ENCODE results near the gene NEO1. TPM values are rescaled to one million over a fixed set of nuclear protein-coding genes. Genes with fewer than 3 reads are reported as not detected.
"Not testable (repeated sequence)": the region's sequence is repeated elsewhere in the genome, so short reads cannot be mapped to it uniquely, and the experiment has no call there.

NEO1 gene
- total and polyA plus RNA-seq, 9 of the 15 experiments (the other 6 are each of a cell fraction or from before 2014, with no cell fraction given) = 0.08 to 1.7 (median 0.48) TPM

DNA sequence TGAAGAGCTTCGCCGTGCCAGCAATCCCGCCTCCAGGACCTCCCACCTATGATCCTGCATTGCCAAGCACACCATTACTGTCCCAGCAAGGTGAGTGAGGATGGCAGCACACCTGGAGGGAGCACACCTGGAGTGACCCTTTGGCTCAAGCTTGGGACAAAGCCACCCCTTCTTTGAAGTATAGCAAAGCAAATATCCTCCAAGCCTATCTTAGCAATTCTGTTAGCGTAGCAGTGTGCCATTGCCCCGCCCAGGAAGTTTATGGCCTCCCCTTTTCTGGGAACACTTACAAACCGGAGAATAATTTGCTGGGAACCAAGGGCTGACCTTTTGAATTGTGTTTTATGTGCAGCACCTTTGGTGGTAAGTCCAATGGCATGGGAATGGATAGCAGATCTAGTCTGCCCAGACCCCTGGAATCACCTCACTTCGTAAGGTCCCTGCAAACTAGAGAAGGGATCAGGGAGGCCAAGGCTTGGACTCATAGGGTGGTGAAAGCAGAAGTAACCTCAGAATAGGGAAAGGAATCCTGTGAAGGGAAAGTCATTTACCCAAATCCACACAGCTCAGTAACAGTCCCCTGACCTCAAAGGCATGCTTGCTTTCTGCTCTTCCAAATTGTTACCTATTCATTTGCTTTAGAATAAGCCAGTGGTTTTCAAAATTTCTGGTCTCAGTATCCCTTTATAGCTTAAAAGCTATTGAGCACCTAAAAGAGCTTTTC is 246.4 kb downstream of the NEO1 start (continued):
- TF ChIP-seq HDAC8 (tag; IDR thresholded peaks at IDR 0.05) (no peak), MAFG (tag; conservative IDR thresholded peaks at IDR 0.05) (no peak), PML (IDR thresholded peaks at IDR 0.05; ENCODE audit: low read length) (no peak)
- TF ChIP-seq, protein P1, sequence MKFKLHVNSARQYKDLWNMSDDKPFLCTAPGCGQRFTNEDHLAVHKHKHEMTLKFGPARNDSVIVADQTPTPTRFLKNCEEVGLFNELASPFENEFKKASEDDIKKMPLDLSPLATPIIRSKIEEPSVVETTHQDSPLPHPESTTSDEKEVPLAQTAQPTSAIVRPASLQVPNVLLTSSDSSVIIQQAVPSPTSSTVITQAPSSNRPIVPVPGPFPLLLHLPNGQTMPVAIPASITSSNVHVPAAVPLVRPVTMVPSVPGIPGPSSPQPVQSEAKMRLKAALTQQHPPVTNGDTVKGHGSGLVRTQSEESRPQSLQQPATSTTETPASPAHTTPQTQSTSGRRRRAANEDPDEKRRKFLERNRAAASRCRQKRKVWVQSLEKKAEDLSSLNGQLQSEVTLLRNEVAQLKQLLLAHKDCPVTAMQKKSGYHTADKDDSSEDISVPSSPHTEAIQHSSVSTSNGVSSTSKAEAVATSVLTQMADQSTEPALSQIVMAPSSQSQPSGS (CRISPR knock-in tag; IDR thresholded peaks at IDR 0.05) = no peak
- TF ChIP-seq, protein P2, sequence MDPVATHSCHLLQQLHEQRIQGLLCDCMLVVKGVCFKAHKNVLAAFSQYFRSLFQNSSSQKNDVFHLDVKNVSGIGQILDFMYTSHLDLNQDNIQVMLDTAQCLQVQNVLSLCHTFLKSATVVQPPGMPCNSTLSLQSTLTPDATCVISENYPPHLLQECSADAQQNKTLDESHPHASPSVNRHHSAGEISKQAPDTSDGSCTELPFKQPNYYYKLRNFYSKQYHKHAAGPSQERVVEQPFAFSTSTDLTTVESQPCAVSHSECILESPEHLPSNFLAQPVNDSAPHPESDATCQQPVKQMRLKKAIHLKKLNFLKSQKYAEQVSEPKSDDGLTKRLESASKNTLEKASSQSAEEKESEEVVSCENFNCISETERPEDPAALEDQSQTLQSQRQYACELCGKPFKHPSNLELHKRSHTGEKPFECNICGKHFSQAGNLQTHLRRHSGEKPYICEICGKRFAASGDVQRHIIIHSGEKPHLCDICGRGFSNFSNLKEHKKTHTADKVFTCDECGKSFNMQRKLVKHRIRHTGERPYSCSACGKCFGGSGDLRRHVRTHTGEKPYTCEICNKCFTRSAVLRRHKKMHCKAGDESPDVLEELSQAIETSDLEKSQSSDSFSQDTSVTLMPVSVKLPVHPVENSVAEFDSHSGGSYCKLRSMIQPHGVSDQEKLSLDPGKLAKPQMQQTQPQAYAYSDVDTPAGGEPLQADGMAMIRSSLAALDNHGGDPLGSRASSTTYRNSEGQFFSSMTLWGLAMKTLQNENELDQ (CRISPR knock-in tag; IDR thresholded peaks at IDR 0.05; ENCODE audit: borderline replicate concordance) = no peak

DNA sequence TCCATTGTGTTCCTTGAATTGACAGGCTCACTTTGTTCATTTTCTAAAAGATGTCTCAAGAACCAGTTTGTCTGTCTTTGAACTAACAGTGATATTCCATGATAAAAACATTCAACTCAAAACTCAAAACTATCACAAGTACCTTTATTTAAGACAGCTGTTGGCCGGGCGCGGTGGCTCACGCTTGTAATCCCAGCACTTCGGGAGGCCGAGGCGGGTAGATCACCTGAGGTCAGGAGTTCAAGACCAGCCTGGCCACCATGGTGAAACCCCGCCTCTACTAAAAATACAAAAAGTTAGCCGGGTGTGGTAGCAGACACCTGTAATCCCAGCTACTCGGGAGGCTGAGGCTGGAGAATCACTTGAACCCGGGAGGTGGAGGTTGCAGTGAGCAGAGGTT is 248.0 kb downstream of the NEO1 start:
- H4K20me1 ChIP-seq (replicated peaks; ENCODE audit: control insufficient read depth, insufficient read depth, low read length); H3K27ac ChIP-seq (ENCODE audit: extremely low read depth, low read depth, low read length); intact Hi-C loops (cut with micrococcal nuclease); DNase-seq (ENCODE audit: extremely low read depth in 1 of 4, low spot score in 3 of 4); H2AFZ ChIP-seq (ENCODE audit: low read depth, low read length); H3K79me2 ChIP-seq (ENCODE audit: control insufficient read depth, insufficient read depth, low read length); H3K9me3 ChIP-seq (replicated peaks; ENCODE audit: control insufficient read depth, insufficient read depth, low read depth, low read length); FAIRE-seq; H3K9ac ChIP-seq (ENCODE audit: insufficient read depth in 1 of 2, low read depth in 2 of 2, low read length in 2 of 2); H3K4me1 ChIP-seq (replicated peaks in 1 of 2; ENCODE audit: control insufficient read depth in 2 of 2, insufficient read depth in 2 of 2, low read length in 2 of 2); ATAC-seq; H3K9me1 ChIP-seq (ENCODE audit: control insufficient read depth, insufficient read depth, low read length); H3K4me3 ChIP-seq; CTCF ChIA-PET (ENCODE audit: low intra/inter-chr PET ratio); H3K4me2 ChIP-seq (ENCODE audit: insufficient read depth, low read length); H3K36me3 ChIP-seq (ENCODE audit: control insufficient read depth, insufficient read depth, low read length); BruUV-seq (replicated peaks): not testable (repeated sequence)
- H3K27me3 ChIP-seq (ENCODE audit: control insufficient read depth in 2 of 2, insufficient read depth in 2 of 2, low read length in 2 of 2) = peaks cover 14 to 38% of the 10 kb centered on the region in 2 experiments; a peak in 3 of 5 replicates
- in situ Hi-C loops (cut with MboI) = loop anchor here (10.0 kb wide), 1 partner anchor 245 kb away; no protein-coding TSS in a partner anchor
- POLR2A ChIA-PET = interaction anchor here (0.6 kb wide), 1 partner anchor 10 kb away, joined by 4 read pairs; no protein-coding TSS in a partner anchor
- WGBS (ENCODE audit: insufficient coverage, low coverage, missing lambda C conversion rate) = 4% methylated on average over 11 of the region's 11 CpGs
